Panc1 (cell line): ENCODE data around the gene ABLIM2.

ENCODE experiments used
- CTCF ChIP-seq: fragments of 450-650 bp; IDR thresholded peaks from 2 replicates; pipeline ENCODE4 v1.5.1; 2017; ENCODE audit warnings: mild to moderate bottlenecking
- POLR2AphosphoS5 ChIP-seq: IDR thresholded peaks from 2 replicates; pipeline ENCODE4 v1.6.1; 2012; ENCODE audit warnings: mild to moderate bottlenecking, low read depth, low read length, moderate library complexity

- TF ChIP-seq CTCF (no peak), POLR2AphosphoS5 (no peak)
These were observed 109.5 kb downstream of the ABLIM2 start for GRCh38 chr4:8048856-8049676.
